Measurements from ENCODE around the gene CLMP.
"Not testable (repeated sequence)": the region's sequence is repeated elsewhere in the genome, so short reads cannot be mapped to it uniquely, and the experiment has no call there.

Gene CLMP

DNA sequence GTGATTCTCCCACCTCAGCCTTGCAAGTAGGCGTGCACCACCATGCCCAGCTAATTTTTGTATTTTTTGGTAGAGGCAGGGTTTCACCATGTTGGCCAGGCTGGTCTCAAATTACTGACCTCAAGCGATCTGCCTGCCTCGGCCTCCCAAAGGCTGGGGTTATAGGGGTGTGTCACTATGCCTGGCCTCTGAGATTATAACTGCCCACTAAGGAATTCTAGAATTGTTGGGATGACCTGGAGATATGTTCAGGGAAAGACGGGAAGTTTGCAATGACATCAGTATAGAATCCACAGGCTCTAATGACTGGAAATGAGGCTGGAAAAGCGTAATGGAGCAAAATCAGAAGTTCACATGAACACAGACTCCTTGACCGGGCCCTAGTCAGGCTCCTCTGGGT, 62.2 kb downstream of the CLMP start:
- DNase-seq (ENCODE audit: low read depth) = no peak

DNA sequence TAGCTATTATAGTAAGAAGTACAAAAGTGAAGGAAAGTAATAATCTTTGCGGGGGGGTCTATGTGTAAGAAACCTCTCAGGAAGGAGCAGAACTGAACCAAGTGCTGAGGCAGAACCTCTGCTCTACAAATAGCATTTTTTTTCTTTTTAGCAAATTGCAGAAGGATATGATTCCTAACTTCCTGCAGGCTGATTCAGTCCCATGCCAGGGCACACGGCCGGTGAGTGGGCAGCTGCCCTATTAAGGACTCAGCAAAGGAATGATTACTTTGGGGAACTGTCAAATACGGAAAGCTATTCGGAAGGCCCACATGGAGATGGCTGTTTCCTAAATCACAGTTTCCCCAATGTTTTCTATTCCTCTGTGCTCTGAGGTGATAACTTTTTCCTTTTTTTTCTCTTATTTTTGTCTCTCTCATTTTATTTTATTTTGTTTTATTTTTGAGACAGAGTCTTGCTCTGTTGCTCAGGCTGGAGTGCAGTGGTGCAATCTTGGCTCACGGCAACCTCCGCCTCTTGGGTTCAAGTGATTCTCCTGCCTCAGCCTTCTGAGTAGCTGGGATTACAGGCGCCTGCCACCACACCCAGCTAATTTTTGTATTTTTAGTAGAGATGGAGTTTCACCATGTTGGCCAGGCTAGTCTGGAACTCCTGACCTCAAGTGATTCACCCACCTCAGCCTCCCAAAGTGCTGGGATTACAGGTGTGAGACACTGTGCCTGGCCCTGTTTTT, 62.8 kb downstream of the CLMP start:
- DNase-seq (ENCODE audit: low read depth) = not testable (repeated sequence)

DNA sequence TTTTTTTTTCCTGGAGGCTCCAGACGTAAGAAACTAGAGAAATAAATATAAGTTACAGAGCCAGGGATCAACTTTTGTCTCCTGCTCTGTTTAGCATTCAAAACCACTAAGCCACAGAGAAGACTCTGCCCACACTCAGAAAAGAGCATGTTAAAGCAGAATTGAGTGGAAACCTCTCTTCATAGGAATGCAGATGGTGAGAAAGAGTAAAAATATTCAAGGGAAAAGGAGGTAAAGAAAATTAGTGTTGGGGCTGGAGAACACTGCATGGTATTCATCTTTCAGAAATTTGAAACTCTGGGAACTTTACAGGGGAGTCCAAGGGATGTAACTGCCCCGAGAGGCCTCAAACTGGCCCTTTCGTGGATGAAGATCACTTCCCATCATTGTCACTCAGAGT, 65.1 kb downstream of the CLMP start:
- no peak for DNase-seq (ENCODE audit: low read depth)

DNA sequence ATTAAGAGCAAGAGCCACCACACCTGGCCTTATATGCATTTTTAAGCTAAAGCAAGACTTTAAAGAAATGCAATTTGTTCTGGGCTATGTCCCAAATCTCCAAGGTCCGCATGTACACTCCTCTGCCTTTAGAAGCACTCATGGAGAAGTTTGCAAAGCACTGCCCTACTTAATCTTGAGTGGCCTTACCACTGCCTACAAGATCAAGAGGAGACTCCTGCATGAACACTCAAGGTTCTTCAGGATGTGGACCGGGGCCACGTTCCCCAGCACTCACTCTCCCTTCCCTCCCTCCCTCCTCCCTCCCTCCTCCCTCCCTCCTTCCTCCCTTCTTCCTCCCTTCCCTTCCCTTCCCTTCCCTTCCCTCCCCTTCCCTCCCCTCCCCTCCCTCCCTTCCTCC, 69.9 kb downstream of the CLMP start:
- no peak for DNase-seq (ENCODE audit: low read depth)

DNA sequence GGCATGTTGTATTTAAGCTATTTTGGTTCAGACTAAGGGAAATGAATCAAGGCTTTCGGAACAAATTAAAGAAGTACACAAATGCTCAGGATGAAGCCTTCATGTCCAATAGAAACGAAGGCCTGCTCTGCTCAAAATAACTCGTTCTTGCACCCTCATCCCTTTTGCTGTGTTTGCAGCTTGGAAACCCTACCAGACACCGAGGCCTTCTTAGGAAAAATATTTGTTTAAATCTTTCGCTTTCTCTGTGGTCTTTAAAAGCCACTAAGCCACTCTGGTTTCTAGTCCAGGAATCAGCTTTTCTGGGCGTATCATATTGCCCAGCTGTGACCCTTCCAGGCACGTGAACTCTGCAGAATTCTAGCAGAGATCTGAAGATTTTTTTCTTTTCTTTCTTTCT, 72.2 kb downstream of the CLMP start:
- DNase-seq (ENCODE audit: low read depth) = no peak

DNA sequence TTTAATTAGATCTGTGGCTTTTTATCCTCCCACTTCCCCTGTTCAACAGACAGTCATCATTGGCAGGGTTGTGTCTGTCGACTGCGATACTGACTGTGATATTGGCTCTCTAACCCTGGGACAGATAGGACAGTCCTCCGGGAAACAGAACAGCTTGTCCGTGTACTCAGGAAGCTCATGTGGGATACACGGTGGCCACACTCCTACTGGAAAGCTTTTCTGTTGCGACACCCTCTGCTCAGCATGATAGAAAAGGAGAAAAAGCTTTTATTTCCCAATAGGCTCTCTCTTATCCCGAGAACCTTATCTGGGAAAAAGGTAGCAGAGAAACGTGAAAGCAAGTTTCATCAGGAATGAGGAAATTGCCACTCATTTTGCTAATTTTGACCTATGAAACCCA, 72.7 kb downstream of the CLMP start:
- no peak for DNase-seq (ENCODE audit: low read depth)

DNA sequence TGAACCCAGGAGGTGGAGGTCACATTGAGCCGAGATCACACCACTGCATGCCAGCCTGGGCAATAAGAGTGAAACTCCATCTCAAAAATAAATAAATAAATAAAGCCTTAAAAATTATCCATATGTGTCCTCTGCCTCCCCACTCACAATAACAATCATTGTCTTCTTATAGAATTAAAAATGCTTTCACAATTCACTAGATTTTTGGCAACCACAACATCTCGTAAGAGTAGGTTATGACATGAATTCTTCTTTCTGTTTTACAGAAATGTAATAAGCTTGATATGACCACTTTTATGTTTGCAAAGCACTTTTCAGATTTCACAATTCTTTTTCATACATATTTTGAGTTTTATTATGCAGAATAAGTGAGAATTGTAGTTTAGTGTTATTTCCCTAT, 78.6 kb downstream of the CLMP start:
- no peak for DNase-seq (ENCODE audit: low read depth)

DNA sequence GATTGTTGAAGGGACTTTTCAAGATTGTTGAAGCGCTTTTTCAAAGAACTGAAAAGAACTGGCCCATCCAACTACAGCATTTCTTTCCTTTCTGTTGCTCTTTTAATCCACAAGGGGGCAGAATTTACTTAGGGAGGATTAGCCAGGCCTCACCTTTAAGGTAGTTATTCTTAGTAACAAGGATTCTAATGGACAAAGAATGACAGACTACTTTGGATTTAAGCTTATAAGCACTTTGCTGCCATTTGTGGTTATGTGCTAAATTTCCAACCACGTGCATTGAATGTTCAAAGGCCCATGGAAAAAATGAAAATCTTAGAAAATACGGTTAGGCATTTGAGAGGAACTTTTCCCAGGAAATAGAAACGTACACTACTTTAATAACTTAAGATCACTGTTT, 83.6 kb downstream of the CLMP start:
- no peak for DNase-seq (ENCODE audit: low read depth)

DNA sequence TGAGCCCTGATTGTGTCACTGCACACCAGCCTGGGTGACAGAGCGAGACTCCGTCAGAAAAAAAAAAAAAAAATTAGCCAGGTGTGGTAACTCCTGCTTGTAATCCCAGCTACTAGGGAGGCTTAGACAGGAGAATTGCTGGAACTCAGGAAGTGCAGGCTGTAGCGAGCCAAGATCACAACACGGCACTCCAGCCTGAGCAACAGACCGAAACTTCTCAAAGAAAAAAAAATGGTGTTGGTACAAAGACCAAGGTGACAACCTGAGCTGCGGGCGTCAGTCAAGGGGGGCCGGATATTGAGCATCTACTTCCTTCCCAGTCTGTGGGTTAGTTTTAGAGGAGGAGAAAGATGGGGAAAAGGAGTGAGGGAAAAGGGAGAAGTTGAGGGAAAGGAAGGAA, 84.7 kb downstream of the CLMP start:
- no peak for DNase-seq (ENCODE audit: low read depth)

DNA sequence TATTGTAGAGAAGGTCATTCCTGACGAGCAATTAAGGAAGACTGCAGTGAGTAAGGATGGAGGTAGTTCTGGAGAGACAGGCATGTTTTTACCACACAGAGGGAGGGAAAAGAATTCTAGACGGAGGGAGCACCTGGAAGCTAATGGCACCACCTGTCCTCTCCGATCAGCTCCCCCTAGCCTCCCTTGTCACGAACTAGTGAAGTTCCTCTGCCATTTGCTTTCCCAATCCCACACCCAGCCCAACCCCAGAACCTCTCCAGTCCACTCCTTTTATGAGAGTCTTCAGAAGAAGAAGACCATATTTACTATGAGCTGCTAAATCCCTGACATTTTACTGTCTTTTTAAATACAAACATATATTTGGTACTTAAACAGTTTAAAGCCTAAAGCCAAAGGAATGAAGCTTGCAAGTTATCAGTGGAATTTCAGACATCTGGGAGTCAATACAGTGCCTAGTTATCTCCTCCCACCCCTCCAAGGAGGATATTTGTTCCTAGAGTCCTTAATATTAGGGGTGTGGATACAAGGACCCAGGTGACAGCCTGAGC, 87.0 kb downstream of the CLMP start:
- DNase-seq (ENCODE audit: low read depth) = no peak

DNA sequence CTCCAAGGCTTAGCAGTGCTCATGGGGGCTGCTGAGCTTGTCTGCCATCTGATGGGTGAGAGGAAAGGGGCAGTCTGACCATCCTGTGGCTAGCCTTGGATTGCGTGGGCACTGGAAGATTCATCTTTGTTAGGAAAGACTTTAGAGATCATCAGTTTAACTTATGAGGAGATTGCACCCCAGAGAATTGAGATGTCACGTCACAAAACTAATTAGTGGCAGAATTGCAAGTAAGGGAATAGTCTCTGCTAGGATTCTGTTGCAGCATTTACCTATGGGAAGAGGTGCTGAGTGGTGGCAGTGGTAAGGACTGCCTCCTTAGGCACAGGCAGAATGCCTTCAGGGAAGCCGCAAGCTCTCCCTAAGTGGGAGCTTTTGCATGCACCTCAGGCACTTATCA, 90.4 kb downstream of the CLMP start:
- DNase-seq (ENCODE audit: low read depth) = no peak

DNA sequence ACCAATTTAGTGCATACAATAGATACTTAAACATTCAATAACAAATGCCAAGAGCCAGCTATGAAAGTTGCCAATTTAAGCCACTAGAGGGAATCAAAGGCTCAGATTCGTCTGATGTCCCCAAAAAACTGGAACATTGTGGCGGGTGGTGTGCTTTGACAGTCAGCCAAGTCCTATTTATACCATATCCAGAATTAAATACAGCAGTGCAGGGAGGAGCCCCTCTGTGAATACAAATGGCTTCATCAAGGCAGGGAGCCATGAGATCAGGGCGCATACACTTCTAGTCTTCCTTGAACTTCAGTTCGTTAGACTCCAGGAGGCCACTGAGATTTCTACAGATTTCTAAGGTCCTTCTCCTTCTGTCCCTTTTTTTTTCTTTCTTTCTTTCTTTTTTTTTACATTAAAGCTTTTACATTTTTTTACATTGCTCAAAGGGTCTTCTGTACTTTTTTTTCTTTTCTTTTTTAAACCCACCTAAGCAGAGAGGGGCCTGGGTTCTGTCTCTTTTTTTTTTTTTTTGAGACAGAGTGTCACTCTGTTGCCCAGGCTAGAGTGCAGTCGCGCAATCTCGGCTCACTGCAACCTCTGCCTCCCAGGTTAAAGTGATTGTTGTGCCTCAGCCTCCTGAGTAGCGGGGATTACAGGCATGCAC, 91.6 kb downstream of the CLMP start:
- peak; percentile 5 for DNase-seq (ENCODE audit: low read depth)

DNA sequence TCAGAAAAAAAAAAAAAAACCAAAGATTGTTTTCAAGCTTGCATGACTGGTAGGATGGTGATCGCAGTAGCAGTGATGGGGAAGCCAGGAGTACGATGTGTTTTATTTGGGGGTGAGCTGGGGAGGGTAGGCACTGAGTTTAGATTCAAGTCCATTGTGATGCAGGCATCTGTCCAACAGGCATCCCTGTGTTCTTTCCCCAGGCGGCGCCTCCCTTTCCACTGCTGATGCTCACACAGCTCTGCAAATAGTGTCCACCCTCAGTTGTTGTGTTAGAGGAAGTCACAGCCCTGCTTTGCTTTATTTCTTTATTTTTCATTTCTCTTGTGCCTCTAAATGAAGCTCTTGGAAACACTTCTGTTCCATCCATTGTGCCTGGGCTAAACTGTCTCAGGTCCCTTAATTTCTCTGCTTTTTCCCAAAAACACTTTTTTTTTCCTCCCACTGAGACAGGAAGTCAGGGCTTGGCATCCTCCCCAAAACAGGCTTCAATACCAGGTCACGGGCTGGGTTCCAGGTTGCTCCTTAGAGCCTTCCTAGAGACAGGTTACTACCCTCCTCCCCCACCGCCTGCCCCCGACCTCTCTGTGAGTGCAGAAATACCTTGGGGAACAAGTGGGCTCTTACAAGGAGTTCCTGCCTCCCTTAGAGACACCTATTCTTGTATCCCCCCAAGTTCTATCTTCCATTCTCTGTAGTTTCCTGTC, 94.5 kb downstream of the CLMP start:
- DNase-seq (ENCODE audit: low read depth) = no peak

DNA sequence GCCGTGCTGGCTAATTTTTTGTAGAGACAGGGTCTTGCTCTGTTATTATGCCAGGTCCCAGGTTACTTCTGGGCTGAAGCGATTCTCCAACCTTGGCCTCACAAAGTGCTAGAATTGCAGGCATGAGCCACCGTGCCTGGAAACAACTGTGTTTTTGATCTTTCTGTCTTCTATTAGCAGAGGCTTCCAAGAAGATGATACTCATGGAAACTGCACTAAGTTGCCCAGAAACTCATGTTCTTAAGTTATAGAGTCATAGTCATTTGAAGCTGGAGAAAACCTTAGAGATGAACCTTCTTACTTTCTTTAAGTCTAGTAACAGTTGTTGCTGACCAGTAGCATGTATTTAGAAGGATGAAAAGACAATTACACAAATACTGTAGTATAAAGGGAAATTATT, 96.1 kb downstream of the CLMP start:
- DNase-seq (ENCODE audit: low read depth) = no peak

DNA sequence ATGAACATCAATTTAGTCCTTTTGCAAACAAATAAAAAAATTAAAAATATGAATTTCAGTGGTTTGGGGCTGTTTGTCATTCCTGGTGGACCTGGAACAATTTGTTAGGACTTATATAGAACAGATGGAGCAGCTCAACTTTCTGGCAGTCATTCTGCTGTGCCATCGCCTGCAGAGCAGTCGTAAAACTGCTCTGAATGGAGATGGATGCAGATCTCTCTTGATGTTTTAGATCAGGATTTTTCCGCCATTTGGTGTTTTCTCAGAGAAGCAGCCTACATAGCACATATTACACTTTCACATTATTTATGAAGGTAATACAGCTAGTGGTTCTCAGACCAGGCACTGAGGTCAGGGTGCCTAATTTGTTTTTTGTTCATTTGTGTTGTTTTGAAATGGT, 101.3 kb downstream of the CLMP start:
- no peak for DNase-seq (ENCODE audit: low read depth)

DNA sequence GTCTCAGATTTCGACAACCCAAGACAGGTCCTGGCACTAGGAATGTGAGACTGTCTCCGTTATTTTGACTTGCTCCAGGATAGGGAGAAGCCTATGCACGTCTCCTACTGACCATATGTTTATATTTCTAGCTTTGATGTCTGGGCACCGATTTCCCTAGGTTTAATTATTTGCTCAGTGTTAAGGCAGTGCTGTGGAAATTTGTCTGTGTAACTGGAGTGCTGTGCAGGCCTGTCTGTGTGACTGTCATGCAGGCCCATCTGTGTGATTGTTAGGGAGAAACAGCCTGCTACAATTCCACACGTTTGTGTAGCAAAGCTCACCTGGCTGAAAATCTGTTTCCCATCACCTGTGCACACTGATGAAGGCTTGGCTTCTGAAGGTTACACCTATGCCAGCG, 103.5 kb downstream of the CLMP start:
- no peak for DNase-seq (ENCODE audit: low read depth)

DNA sequence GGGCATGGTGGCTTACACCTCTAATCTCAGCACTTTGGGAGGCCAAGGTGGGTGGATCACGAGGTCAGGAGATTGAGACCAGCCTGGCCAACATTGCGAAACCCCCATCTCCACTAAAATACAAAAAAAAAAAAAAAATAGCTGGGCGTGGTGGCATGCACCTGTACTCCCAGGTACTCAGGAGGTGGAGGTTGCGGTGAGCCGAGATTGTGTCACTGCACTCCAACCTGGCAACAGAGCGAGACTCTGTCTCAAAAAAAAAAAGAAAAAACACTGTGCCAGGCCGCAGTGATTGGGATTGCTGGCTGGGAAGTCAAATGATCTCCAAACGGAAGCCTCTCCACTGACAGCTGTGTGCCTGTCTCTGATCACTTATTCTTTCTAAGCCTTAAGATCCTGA, 104.9 kb downstream of the CLMP start:
- not testable (repeated sequence) for DNase-seq (ENCODE audit: low read depth)

DNA sequence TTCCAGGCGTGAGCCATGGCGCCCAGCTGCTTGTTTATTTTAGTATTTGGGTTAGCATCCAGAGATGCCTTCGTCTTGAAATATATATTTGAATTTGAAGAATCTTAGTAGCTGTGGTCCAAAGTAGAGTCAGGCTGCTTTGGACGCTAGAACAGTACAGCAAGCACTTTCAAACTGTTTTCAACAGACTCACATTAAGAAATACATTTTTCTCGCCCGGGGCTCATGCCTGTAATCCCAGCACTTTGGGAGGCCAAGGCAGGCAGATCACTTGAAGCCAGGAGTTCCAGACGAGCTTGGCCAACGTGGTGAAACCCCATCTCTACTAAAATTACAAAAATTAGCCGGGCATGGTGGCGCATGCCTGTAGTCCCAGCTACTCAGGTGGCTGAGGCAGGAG, 106.2 kb downstream of the CLMP start:
- DNase-seq (ENCODE audit: low read depth) = not testable (repeated sequence)

DNA sequence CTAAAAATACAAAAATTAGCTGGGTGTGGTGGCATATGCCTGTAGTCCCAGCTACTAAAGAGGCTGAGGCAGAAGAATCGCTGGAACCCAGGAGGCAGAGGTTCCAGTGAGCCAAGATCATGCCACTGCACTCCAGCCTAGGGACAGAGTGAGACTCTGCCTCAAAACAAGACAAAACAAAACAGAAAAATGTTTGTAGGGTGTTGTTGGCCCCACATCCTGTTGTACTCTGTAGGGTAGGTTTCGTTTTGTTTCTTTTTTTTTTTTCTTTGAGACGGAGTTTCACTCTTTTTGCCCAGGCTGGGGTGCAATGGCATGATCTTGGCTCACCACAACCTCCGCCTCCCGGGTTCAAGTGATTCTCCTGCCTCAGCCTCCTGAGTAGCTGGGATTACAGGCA, 107.4 kb downstream of the CLMP start:
- not testable (repeated sequence) for DNase-seq (ENCODE audit: low read depth)

DNA sequence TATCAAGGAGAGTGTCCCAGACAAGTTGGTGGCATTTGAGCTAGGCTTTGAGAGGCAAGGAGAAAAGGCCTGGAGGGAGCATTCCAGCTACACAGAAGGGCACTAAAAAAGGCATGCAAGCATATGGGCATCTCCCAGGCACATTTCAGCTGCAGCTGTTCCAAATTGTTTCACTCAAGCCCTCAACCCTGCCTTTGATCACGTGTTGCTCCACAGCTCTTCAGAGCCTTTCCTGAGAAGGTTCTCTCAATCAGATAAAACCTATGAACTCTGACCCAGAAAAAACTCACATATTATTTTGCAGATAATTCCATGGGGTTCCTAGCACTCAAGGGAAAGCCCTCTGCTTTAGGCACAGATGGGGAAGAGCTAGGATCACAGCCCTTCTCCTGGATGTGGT, 108.7 kb downstream of the CLMP start:
- no peak for DNase-seq (ENCODE audit: low read depth)

DNA sequence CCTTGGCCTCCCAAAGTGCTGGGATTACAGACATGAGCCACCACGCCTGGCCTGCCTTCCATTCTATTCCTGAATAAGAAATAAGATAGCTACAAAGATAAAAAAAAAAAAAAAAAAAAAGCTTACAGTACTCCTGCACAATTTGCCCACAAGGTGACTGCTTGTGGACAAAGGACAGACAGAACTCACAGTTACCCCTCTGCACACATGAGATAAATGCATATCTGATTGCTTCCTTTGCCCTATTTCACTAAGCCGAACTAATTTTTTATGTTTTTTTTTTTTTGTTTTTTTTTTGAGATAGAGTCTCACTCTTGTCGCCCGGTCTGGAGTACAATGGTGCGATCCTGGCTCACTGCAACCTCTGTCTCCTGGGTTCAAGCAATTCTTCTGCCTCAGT, 109.6 kb downstream of the CLMP start:
- no peak for DNase-seq (ENCODE audit: low read depth)

DNA sequence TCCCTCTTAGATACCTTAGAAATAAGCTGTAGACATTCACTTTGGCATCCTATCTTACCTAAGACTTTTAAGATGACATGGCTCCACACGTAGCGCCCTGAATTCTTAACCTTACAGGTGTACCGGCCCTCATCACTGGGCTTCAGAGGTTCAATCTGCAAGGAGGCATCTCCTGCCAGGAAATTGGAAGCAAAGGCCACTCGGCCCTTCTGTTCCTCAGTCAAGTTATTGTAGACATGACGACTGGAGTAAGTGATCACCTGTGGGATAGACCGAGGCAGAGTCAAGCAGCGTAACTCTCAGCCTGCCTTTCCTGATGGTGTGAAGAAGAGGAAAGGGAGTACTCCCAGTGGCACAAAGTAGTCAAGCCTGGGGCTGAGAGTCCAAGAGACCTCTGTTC, 110.6 kb downstream of the CLMP start:
- no peak for DNase-seq (ENCODE audit: low read depth)

DNA sequence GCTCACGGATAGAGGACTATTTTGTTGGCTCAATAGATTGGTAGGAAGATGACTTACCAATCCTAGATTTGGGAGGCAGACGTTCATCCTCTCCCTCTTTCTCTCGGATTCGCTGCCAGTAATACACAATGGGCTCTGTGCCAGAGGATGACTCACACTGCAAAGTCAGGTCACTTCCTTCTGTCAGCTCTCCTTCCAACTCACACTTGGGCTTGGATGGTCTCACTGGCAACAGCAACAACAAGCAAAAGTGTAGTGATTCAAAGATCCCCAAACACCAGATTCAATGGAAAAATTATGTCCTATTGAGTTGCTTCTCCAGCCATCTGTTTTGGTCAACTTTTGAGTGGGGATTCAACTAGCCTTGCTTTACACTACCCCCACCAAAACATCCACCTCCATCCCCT, 111.4 kb downstream of the CLMP start:
- peak; percentile 50 for DNase-seq (ENCODE audit: low read depth)
